ENCODE data around the gene PDE6C.

The PDE6C gene

DNA sequence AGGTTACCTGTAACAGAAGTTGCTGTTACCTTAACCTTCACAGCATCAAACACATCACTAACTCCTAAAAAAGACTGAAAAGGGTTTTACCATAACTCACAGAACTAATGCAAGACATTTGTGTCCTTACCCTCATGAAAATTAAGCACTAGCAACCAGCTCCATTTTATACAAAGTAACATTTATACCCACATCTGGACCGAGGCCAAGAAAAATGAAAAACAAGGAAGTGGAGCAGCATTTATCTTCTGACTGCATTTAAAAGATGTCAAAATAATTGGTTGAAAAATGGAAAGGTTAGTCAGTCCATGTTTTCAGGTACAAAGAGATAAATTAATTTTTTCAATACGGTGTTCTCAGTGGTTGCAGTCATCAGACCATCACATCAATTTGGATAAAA lies 8.2 kb upstream of the PDE6C start:
- H3K4me3 ChIP-seq (ENCODE audit: low read depth, low read length) = no peak overlapping the region
- TF ChIP-seq, protein P1, sequence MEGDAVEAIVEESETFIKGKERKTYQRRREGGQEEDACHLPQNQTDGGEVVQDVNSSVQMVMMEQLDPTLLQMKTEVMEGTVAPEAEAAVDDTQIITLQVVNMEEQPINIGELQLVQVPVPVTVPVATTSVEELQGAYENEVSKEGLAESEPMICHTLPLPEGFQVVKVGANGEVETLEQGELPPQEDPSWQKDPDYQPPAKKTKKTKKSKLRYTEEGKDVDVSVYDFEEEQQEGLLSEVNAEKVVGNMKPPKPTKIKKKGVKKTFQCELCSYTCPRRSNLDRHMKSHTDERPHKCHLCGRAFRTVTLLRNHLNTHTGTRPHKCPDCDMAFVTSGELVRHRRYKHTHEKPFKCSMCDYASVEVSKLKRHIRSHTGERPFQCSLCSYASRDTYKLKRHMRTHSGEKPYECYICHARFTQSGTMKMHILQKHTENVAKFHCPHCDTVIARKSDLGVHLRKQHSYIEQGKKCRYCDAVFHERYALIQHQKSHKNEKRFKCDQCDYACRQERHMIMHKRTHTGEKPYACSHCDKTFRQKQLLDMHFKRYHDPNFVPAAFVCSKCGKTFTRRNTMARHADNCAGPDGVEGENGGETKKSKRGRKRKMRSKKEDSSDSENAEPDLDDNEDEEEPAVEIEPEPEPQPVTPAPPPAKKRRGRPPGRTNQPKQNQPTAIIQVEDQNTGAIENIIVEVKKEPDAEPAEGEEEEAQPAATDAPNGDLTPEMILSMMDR (IDR thresholded peaks at IDR 0.05; ENCODE audit: insufficient read depth, low read depth, low read length, missing control alignments) = no peak
- DNase-seq (ENCODE audit: low read depth) = no peak

DNA sequence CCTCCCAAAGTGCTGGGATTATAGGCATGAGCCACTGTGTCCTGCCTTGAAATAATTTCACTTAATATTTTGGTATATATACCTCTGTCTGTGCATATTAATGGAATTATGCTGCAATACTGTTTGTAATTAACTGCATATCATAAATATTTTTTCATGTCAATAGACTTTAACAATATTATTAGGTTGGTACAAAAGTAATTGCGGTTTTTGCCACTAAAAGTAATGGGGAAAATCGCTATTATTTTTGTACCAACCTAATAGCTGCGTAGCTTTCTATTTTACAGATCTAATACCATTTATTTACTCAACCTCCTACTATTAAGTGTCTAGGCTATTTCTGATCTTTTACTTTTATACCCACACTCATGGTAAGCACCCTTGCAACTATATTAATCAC lies 3.9 kb upstream of the PDE6C start:
- TF ChIP-seq, protein P1 (IDR thresholded peaks at IDR 0.05; ENCODE audit: insufficient read depth, low read depth, low read length, missing control alignments) = no peak
- no peak for DNase-seq (ENCODE audit: low read depth)

DNA sequence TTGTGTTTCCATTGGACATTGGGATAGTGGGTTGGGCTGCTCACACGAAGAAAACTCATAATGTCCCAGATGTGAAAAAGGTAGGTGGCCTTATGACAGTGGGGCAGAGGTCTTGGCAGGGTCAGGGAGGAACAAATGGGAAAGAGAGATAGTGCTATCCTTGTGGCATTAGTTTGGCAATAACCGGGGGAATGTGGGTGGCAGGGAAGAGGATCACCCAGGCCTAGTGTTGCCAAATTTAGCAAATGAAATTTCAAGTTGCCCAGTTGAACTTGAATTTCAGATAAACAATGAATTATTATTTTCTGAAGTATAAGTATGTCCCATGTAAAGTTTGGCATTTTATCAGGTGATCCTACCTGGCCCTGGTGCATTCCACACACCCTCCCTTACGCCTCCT lies 789 bp downstream of the PDE6C start:
- DNase-seq (ENCODE audit: low read depth) = no peak
- TF ChIP-seq, protein P1 (IDR thresholded peaks at IDR 0.05; ENCODE audit: insufficient read depth, low read depth, low read length, missing control alignments) = no peak
- H3K4me3 ChIP-seq (ENCODE audit: low read depth, low read length) = no peak overlapping the region

More for the DNA sequence above, 3.9 kb upstream of the PDE6C start:
- no peak overlapping the region for H3K4me3 ChIP-seq (ENCODE audit: low read depth, low read length)

DNA sequence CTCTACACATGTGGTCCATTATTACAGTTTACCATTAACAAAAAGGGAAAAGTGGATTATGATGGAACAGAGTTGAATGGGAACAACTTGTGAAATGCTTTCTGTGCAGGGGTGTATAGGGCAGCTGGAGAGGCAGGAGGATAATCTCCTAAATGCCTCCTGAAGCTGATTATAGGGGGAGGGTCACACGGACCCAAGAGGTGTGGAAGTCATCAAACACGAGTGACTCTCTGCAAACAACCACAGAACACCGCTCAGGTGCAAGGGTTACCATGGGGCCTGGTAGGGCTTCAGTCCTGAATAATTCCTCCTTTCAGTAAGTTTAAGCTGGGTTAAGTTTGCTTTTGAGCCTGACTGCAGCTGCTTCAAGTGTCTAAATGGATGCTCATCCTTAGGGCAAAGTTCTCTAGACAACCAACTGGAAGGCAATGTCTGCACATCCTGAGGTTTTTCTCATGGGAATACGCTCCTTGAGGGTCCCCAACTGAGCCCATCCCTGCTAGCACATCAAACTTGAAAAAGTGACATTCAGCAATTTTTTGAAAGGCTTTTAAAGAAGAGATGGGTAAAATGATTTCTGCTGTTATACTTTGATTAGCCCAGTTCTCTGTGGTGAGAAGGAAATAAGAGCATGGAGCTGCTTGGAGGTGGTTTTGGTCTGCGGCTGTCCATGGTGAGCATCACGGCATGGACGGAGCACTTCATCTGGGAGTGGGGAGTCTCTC lies 1.9 kb downstream of the PDE6C start:
- H3K4me3 ChIP-seq (ENCODE audit: low read depth, low read length) = no peak overlapping the region
- TF ChIP-seq, protein P1 (IDR thresholded peaks at IDR 0.05; ENCODE audit: insufficient read depth, low read depth, low read length, missing control alignments) = no peak
- no peak for DNase-seq (ENCODE audit: low read depth)

DNA sequence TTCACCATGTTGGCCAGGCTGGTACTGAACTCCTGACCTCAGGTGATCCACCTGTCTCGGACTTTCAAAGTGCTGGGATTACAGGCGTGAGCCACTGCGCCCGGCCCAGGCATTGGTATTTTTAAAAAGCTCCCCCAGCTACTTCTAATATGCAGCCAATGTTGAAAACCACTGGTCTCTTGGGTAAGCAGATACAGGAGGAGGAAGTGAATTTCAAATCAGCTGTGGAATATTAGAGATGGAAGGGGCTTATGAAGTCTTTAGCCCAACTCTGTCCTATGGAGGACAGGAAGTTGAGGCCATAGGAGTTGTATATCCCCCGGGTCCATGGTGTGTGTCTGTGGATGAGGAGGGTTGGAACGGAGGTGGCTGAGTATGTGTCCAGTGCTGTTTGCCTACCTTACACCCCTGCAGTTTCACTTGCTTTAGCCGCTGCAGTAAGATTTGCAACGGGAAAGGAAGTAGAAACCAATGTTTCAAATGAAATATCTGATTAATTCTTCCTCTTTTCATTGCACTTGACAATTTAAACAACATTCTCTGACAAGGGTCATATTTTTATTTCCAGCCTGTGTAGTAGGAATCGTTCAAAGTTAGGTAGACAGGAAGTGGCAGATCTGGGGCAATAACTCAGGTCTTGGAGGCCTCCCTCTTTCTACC lies 3.4 kb downstream of the PDE6C start:
- DNase-seq (ENCODE audit: low read depth) = no peak
- TF ChIP-seq, protein P1 (IDR thresholded peaks at IDR 0.05; ENCODE audit: insufficient read depth, low read depth, low read length, missing control alignments) = no peak
- no peak overlapping the region for H3K4me3 ChIP-seq (ENCODE audit: low read depth, low read length)

DNA sequence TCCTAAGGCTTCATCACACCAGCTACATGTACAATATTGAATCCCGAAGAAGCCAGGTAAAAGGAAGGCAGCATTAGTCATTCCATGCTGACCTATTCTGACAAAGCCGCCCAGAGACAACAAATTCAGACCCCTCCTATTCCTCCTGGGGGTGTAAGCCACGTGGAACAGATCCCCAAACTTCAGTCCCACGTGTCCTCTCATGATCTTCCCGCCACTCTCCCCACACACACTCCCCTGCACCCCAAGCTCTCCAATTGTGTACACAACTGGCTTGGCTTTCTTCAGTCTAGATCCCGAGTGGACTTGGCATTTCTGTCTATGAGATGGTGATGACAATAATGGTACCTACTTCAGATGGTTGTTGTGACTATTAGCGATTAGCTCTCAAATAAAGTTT lies 8.6 kb downstream of the PDE6C start:
- H3K4me3 ChIP-seq (ENCODE audit: low read depth, low read length) = no peak overlapping the region
- DNase-seq (ENCODE audit: low read depth) = no peak
- TF ChIP-seq, protein P1 (IDR thresholded peaks at IDR 0.05; ENCODE audit: insufficient read depth, low read depth, low read length, missing control alignments) = no peak
